Duodenal mucosa (tissue), 2 donors: ENCODE results near the gene DPP10.
"Not testable (repeated sequence)": the region's sequence is repeated elsewhere in the genome, so short reads cannot be mapped to it uniquely, and the experiment has no call there.

Experiments
- H3K27ac ChIP-seq: one replicate; pipeline ENCODE4 v1.7.0; 2013; ENCODE audit warnings: low read depth, low read length
- H3K27me3 ChIP-seq, 2 donors: one replicate each; pipeline ENCODE4 v1.7.0; 2013; ENCODE audit warnings: low read length in 2 of 2, control low read depth in 1 of 2; ENCODE audit not compliant: insufficient read depth in 2 of 2, control insufficient read depth in 1 of 2
- H3K36me3 ChIP-seq, 2 donors: one replicate each; pipeline ENCODE4 v1.7.0; 2013; ENCODE audit warnings: low read length in 2 of 2, control low read depth in 1 of 2; ENCODE audit not compliant: insufficient read depth in 2 of 2, control insufficient read depth in 1 of 2
- H3K4me1 ChIP-seq, 2 donors: one replicate each; pipeline ENCODE4 v1.7.0; 2013; ENCODE audit warnings: low read length in 2 of 2, control low read depth in 1 of 2; ENCODE audit not compliant: insufficient read depth in 2 of 2, control insufficient read depth in 1 of 2
- H3K4me3 ChIP-seq, 2 donors: one replicate each; pipeline ENCODE4 v1.7.0; 2013; ENCODE audit warnings: low read length in 2 of 2, low read depth in 1 of 2
- H3K9ac ChIP-seq, 2 donors: one replicate each; pipeline ENCODE4 v1.7.0; 2013; ENCODE audit warnings: low read length in 2 of 2, low read depth in 1 of 2
- H3K9me3 ChIP-seq, 2 donors: one replicate each; pipeline ENCODE4 v1.7.0; 2013; ENCODE audit warnings: low read length in 2 of 2, control low read depth in 1 of 2; ENCODE audit not compliant: control insufficient read depth in 1 of 2

The DPP10 gene

DNA sequence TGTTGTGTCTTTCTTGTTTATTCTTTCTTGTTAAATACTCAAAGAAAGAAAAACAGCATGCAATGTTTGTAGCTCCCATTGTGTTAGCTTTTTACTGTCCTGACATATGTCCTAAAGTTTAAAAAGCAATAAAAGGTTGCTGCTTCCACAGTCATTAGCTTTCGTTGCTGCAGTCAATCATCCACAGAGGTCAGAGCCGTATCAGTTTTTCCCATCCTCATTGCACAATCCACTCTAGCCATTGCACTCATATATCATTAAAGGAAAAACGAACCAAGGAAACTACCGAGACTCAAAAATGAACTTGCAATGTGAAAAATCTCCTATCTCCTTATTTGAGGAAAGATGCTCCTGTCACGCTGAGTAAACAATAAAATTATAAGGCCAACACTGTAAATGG, 954.1 kb downstream of the DPP10 start:
- Histone ChIP-seq H3K4me1 (no peaks in the 10 kb centered on the region), H3K9ac (no peak overlapping the region), H3K27me3 (no peaks in the 10 kb centered on the region), H3K27ac (no peak overlapping the region), H3K9me3 (no peaks in the 10 kb centered on the region), H3K36me3 (no peaks in the 10 kb centered on the region), H3K4me3 (no peak overlapping the region)

GRCh38 chr2:115400940-115401339, 958.5 kb downstream of the DPP10 start:
- H3K36me3 ChIP-seq = no peaks in the 10 kb centered on the region
- no peaks in the 10 kb centered on the region for H3K9me3 ChIP-seq
- no peaks in the 10 kb centered on the region for H3K27me3 ChIP-seq
- no peak overlapping the region for H3K9ac ChIP-seq
- H3K4me3 ChIP-seq = no peak overlapping the region
- H3K27ac ChIP-seq = no peak overlapping the region
- H3K4me1 ChIP-seq = no peaks in the 10 kb centered on the region

DNA sequence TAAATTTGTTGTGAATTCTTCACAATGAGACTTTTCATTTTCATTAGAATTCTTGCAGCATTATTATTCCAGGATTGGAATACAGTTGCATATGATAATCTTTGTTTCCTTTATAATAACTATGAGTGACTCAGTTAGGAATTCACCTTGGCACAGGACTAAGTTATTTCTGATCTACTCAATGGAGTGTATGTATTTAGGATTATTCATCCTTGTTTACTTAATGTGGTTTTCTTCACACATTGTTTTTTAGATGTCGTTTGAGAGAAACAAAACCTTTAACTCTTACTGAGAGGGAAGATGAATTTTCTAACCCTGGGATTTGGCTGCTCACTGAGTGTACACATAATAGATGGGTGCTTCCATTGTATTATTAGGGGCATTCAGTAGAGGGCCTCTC, 970.1 kb downstream of the DPP10 start:
- H3K9ac ChIP-seq = no peak overlapping the region
- H3K4me1 ChIP-seq = no peaks in the 10 kb centered on the region
- H3K36me3 ChIP-seq = no peaks in the 10 kb centered on the region
- no peak overlapping the region for H3K27ac ChIP-seq
- no peaks in the 10 kb centered on the region for H3K27me3 ChIP-seq
- no peak overlapping the region for H3K4me3 ChIP-seq
- H3K9me3 ChIP-seq = no peaks in the 10 kb centered on the region

GRCh38 chr2:115413791-115414190, 971.4 kb downstream of the DPP10 start:
- Histone ChIP-seq H3K27ac (no peak overlapping the region), H3K9ac (no peak overlapping the region), H3K9me3 (no peaks in the 10 kb centered on the region), H3K4me1 (no peaks in the 10 kb centered on the region), H3K36me3 (no peaks in the 10 kb centered on the region), H3K4me3 (no peak overlapping the region), H3K27me3 (no peaks in the 10 kb centered on the region)

DNA sequence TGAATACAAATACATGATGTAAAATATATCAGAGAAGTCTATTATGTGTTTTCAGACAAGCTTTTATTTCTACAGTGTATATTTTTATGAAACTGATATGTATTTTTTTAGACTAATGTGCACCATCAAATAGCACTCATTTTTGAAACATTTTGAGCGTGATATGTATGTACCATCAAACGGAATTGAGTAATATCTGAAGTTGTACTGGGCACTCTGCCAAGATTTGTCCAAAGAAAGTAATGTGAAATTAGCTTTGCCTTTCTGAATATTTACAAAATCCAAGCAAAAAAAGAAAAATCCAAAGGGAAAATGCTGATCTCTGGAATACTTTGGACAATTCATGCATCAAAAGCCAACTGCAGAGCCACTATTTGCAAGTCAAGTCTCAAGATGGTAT, 972.0 kb downstream of the DPP10 start:
- H3K27ac ChIP-seq = no peak overlapping the region

GRCh38 chr2:115422004-115422634, 979.7 kb downstream of the DPP10 start:
- Histone ChIP-seq H3K27ac (no peak overlapping the region), H3K27me3 (no peaks in the 10 kb centered on the region), H3K9ac (no peak overlapping the region)

More for the DNA sequence above, 972.0 kb downstream of the DPP10 start:
- Histone ChIP-seq H3K27me3 (no peaks in the 10 kb centered on the region), H3K4me1 (no peaks in the 10 kb centered on the region), H3K9me3 (no peaks in the 10 kb centered on the region), H3K9ac (no peak overlapping the region), H3K4me3 (no peak overlapping the region), H3K36me3 (no peaks in the 10 kb centered on the region)

DNA sequence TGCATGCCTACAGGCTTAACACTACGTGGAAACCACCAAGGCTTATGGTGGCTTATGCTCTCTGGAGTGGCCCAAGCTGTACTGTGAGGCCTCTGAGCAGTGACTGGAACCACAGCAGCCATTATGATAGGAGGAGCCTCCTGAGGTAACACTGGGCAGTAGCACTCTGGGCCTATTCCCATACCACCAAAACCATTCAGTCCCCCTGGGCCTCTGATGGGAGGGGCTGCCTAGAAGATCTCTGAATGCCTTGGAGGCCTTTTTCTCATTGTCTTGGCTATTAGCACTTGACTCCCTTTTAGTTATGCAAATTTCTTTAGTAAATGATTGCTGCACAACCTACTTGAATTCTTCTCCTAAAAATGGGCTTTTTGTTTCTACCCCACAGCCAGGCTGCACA, 985.0 kb downstream of the DPP10 start:
- Histone ChIP-seq H3K27me3 (no peaks in the 10 kb centered on the region), H3K9me3 (peaks cover 3 to 8% of the 10 kb centered on the region in 2 donors), H3K27ac (no peak overlapping the region), H3K9ac (no peak overlapping the region), H3K36me3 (no peaks in the 10 kb centered on the region), H3K4me1 (no peaks in the 10 kb centered on the region), H3K4me3 (no peak overlapping the region)

More at GRCh38 chr2:115422004-115422634, 979.7 kb downstream of the DPP10 start:
- Histone ChIP-seq H3K4me1 (no peaks in the 10 kb centered on the region), H3K4me3 (no peak overlapping the region), H3K9me3 (peaks cover 3% of the 10 kb centered on the region in 2 donors), H3K36me3 (no peaks in the 10 kb centered on the region)

DNA sequence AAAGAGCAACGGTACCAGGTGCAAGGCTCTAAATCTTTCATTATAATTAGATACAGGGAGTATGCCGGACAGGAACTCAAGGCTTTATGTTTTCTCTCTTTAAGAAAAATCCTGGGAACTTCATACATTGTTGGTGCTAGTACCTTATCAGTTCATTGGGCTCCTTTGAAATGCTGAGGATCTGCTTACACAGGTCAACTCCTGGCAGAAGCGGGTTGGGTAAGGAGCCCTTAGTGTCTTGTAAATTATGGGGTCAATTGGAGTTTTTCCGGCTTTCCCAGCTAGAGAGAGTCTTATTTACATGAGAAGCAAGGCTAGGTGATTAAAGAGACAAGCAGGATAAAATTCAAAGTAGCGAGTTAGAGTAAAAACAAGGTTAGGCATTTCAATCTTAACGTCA, 998.3 kb downstream of the DPP10 start:
- not testable (repeated sequence) for H3K27me3 ChIP-seq, H3K9ac ChIP-seq, H3K4me1 ChIP-seq, H3K36me3 ChIP-seq, H3K4me3 ChIP-seq, H3K27ac ChIP-seq, H3K9me3 ChIP-seq

DNA sequence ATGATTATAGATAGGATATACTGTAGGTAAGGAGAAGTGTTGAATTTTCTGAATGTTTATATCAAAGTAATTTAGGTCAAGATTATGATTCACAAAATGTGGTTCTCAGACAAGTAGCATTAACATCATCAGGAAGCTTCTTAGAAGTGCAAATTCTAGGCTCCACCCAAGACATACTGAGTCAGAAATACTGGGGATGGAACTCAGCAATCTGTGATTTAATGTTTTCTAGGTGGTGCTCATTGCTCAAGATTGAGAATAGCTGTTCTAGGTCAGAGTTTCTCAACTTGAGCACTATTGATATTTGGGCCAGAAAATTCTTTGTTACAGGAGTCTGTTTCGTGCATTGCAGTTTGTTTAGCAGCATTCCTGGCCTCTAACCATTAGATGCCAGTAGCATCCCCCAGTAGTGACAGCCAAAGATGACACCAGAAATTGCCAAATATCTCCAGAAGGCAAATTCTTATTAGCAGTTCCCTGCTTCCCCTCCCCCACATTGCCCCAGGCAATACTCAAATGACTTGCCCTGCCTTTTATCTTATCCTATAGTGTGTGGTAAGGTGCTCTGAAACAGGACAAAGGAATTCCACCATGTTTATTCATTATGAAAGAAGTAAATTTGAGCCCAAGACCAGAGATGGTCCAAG, 1001.2 kb downstream of the DPP10 start:
- no peak overlapping the region for H3K9ac ChIP-seq

DNA sequence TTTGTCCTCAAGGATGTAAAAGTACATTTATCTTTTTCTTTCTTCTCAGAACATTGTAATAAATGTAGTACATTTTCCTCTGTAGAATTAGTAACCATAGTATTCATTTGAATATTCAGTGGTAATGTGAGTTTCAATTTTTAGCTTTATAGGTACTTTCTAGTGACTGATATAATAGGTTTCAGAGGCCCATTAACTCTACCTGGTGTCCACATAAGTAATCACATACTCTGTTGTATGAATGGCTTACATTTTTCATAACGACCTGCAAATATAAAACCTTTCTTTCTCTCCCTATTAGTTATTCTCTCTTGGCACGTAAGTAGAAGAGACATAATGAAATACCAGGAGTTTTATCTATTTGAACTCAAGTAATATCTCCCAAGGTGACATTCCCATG, 1017.6 kb downstream of the DPP10 start:
- Histone ChIP-seq H3K9me3 (peaks cover 0 to 2% of the 10 kb centered on the region in 2 donors), H3K4me3 (no peak overlapping the region), H3K9ac (no peak overlapping the region), H3K27me3 (no peaks in the 10 kb centered on the region), H3K36me3 (no peaks in the 10 kb centered on the region), H3K27ac (no peak overlapping the region), H3K4me1 (no peaks in the 10 kb centered on the region)

More for the DNA sequence above, 1001.2 kb downstream of the DPP10 start:
- Histone ChIP-seq H3K4me3 (no peak overlapping the region), H3K27me3 (no peaks in the 10 kb centered on the region), H3K27ac (no peak overlapping the region), H3K4me1 (no peaks in the 10 kb centered on the region), H3K36me3 (no peaks in the 10 kb centered on the region), H3K9me3 (peaks cover 11 to 14% of the 10 kb centered on the region in 2 donors)
